LHCN-M2 (cell line): Measurements from ENCODE around the gene ATP6V1E1. TPM values are rescaled to one million over a fixed set of nuclear protein-coding genes. Genes with fewer than 3 reads are reported as not detected.

Experiments
- DNase-seq: peaks from one replicate; pipeline ENCODE4 v3.0.0-alpha.2; 2012; ENCODE audit warnings: low read depth
- total RNA-seq: library from RNA; depleted of rRNA; stranded (reverse); fragments of >200 nt; gene quantifications from 2 replicates; pipeline ENCODE4 v1.2.3, GENCODE V29; 2014

Gene ATP6V1E1
- total RNA-seq, 1 experiment from 2014 or later: 187 TPM

DNA sequence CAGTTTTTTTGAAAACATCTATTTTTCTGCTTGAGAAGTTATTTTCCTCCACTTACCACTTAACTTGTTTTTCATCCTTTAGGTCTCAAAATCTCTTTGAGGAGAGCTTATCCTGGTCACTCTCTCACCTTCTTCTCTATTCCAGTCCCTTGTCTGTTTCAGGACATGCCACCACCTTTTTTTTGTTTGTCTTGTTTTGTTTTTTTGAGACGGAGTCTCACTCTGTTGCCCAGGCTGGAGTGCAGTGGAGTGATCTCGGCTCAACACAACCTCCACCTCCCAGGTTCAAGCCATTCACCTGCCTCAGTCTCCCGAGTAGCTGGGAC, 5.4 kb upstream of the ATP6V1E1 start:
- no peak for DNase-seq

DNA sequence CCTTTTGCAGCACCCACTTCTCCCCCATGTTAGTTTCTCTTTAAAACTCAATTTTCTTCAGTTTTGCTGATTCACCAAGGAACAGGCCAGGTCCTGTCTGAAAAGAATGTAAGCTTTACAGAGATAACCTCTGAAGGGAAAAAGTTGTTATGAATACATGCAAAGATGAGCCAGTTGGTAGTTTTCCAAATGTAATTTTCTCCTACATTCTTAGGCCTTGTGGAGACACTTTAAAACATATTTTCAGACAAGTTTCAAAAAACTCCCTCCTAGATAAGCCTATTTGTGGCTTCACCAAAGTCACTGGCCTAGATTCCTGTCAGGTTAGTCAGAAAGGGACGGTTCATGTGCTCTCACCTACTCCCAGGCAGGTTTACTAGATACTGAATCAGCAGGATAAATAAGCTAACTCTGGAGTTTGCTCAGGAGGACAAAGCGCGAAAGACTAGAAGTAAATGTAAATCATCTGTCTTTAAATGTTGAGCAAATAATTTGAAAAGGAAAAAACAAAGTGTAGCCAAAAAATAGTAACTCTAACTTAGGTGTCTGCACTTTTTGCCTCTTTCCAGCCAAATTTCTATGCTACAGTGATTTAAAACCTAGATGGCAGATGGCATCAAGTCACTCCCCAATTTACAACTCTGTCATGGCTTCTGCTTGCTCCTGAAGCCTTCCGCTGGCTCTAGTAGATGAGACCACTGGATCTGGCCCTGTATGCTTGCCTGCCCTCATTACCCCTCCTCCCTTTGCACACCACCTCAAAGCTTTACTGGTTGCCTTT, 4.9 kb upstream of the ATP6V1E1 start:
- peak; percentile 37 for DNase-seq

DNA sequence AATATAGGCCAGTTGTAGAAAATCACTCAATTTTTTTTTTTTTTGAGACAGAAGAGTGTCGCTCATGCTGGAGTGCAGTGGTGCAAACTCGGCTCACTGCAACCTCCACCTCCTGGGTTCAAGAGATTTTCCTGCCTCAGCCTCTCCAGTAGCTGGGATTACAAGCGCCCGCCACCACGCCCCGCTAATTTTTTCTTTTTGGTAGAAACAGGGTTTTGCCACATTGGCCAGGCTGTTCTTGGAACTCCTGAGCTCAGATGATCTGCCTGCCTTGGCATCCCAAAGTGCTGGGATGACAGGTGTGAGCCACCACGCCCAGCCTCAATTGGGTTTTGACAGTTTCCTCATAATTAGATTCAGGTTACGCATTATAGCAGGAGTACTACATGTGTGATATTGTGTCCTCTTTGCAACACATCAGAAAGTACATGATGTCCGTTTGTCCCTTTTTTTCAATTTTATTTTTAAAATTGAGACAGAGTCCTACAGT, 2.6 kb upstream of the ATP6V1E1 start:
- no peak for DNase-seq

DNA sequence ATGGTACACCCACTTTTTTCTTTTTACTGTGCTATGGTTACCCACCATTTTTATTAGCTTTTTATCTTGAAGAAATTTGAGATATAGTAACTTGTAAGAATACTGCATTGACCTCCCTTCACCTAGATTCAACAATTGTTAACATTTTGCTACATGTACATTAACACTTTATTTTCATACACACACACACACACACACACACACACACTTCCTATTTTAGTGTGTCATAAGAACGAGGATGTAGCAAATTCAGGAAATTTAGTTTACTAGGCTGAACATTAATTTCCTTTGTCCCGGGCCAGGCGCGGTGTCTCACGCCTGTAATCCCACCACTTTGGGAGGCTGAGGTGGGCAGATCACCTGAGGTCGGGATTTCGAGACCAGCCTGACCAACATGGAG, 1.1 kb upstream of the ATP6V1E1 start:
- DNase-seq: no peak

DNA sequence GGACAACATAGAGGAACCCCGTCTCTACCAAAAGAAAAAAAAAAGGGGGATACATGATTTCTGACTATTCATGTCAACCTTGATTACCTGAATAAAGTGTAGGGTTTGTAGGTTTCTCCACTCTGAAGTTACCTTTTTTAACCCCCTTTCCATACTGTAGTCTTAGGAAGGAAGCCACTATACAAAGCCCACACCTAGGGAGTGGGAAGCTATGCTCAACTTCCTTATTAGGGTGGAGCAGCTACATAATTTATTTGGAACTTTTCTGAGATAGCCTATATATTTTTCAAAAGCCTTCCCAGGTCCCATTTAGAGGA, 582 bp upstream of the ATP6V1E1 start:
- DNase-seq: no peak

DNA sequence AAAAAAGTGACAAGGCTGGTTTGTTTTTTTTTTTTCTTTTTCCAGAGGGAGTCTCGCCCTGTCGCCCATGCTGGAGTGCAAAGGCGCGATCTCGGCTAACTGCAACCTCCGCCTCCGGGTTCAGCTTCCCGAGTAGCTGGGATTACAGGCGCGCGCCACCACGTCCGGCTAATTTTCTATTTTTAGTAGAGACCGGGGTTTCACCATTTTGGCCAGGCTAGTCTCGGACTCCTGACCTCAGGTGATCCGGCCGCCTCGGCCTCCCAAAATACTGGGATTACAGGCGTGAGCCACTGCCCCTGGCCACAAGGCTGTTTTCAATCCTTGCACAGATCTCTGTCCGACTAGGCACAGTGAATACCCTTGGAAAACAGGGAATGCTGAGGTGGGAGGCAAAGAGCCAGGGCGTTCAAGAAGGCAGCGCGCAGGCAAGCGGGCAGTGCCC, 566 bp downstream of the ATP6V1E1 start:
- no peak for DNase-seq

DNA sequence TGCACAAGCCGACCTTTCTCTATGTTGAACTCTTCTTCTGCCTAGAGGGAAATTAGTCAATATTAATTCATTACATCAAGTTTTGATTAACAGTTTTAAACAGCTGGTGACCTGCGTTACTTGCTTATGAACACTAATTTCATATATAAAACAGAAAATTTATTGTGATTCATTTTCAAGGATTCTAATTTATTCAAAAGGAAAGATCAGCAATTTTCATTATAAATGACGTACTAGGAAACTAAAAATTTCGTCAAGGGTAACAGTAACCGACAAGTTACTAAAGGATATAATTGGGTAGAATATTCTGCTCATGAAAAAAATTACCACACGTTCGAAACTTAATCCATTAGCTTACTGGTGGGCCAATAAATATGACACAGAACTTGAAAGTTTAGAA, 15.3 kb downstream of the ATP6V1E1 start:
- DNase-seq: no peak

DNA sequence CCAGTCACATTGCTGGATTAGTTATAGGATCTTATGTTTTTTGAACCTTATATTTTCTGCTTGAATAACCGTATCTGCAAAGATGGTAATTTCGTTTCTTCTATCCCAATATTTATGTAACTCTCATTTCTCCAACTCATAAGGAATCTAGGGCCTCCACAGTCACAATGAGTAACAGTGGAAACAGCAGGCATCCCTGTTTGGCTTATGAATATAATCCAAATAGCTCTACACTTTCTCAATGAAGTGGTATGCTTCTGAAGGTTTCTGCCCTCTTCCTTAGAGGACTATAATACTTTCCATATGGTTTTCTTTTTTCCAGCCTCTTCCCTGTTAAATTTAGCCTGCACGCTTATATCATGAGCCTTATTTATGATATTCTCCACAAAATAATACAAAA, 16.5 kb downstream of the ATP6V1E1 start:
- DNase-seq: no peak

DNA sequence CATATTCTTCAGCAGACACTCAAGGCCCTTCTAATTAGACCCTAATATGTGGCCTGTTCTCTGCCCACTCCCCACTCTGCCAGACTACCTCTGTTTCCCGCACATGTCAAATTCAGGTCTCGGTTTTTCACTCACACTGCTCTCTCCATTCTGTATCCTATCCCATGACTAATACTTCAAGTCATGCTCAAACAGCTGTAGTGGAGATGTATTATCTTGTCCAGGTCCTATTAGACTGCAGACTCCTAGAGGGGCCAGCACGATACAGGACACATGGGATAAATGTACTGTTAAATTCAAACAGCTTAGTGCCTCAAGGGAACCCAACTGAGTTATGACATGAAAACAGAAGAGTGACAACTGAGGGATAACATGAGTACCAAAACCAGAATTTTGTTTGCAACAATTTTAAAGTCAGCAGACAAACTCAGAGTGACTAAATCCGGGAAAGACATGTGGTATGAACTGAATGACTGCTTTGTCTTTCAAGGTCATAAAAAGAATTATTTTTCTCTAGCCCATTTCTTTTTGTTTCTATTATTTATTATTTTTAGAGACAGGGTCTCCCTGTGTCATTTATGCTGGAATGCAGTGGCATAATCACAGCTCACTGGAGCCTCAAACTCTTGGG, 20.5 kb downstream of the ATP6V1E1 start:
- DNase-seq: no peak

DNA sequence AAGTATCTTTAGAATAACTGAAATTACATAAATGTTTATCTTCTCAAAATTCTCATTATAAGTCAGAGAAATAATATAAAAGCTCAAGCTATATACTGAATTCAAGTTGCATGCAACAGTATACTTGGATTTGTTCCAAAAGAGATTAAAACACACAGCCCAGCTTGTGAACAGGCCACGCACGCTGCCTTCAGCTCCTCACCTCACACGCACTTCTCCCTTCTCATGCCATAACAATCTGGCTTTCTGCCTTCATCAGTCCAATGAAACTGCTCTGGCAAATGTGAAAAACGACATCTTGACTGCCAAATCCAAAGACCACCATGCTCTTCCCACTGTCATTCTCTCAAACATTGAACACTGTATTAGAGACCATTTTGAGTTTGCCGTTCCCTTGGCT, 22.1 kb downstream of the ATP6V1E1 start:
- no peak for DNase-seq

DNA sequence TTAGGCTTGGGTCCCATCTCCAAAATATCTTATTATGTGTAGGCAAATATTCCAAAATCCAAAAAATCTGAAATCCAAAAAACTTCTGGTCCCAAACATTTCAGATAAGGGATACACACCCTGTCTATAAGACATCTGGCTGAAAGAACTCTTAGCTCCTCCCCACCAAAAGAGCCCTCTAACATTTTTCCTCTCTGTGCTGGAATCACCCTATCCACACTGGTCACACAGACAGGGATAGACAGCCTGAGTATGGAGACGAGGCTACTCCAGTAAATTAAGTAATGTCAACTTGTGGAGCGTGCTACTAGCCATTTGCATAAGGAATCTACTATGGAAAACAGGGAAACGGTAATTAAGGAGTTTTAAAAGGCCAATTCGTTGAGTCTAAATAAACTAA, 24.9 kb downstream of the ATP6V1E1 start:
- DNase-seq: no peak

DNA sequence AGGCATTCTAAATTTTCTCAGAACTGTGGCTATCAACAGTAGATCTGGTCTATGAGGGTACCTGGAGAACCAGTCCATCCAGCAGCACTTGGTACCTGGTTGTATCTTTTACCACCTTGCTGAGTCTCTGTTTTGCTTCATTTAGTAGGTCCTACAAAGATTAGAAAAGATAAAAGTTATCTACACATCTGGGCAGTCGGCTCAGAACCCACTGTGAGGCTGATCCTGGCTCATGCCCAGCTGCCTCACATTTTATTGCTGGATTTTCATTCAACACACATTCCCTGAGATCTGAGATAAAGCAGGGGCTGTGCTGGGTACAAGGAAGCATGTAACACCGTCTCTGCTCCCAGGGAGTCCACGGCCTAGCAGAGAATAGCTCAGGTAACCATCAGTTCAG, 27.5 kb downstream of the ATP6V1E1 start:
- no peak for DNase-seq

DNA sequence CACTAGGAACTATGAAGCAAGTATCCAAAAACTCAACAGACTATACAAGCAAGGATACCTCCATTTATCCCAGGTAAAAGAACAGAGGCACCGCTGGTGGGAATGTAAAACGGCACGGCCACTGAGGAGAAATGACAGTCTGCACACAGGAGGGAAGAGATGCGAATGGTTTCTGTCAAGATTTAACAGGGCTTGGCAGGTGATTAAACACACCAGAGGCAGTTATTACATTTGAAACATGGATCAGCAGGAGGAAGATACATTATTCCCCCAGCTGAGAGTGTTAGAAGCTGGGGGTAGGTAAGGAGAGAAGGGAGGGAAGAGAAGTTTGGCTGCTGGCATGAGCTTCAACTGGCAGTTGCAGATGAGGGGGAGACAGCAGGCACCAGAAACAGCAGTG, 30.2 kb downstream of the ATP6V1E1 start:
- DNase-seq: no peak

DNA sequence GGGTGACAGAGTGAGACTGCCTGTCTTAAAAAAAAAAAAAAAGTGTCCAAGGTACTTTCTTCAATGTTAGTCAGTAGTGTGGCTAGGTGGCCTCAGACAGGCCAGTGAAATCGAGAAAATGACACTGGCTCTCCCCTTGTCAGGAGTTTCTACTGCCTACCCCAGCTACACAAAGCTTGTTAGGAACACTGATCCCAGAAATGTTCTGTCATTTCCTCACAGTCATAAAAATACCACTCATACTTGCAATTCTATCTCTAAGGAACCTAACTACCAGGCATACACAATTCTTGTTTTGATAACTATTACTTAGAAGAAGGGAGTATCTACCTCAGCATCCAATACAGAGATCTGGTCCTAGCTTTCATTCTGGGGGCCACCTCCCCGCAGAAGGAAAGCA, 31.3 kb downstream of the ATP6V1E1 start:
- no peak for DNase-seq

DNA sequence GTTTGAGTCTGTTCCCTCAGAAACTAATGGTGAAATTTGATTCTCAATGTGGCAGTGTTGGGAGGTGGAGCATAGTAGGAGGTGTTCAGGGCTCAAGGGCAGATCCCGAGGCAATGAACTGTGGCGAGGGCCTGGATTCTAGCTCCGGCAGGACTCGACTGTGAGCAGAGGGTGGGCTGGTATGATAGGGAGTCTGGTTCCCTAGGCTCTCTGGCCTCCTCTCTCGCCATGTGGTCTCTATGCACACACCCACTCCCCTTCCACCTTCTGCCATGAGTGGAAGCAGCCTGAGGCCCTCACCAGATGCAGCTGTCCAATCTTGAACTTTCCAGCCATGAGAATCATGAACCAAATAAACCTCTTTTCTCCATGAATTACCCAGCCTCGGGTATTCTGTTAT, 32.3 kb downstream of the ATP6V1E1 start:
- DNase-seq: no peak

DNA sequence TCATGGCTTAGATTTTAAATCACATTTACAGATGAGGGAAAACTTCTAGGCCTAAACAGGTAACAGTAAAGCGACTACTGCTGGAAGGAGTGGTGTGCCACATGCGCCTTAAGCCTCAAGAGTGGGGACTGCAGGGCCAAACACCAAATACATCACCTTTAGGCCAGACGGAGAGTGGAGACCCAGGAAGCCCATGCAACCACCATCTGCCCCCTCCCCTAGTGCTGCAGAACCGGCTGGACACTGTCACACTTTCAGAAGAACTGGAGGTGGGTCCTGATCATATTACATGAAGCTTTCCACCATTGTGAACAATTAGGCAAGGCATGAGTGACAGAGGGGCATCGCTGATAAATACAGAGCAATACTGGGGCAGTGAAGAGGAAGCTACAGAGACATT, 36.3 kb downstream of the ATP6V1E1 start:
- DNase-seq: no peak

DNA sequence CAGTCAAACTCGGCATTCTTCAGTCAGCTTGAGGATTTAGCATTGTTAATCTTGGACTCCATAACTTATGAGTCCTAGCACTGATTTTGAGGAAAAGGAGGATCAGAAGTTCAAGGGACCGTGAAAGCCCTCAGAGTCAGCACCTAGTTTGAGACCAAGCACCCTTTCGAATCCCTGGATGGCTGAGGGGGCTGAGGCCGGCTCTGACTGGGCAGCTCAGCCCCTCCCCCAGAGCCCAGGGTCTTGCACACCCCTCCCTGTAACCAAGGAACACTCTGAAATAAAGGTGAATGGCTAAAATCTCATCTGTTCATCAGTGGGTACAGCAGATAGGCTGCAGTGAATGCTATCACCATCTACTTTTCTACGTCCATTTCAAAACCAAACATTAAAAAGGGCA, 38.0 kb downstream of the ATP6V1E1 start:
- DNase-seq: no peak

DNA sequence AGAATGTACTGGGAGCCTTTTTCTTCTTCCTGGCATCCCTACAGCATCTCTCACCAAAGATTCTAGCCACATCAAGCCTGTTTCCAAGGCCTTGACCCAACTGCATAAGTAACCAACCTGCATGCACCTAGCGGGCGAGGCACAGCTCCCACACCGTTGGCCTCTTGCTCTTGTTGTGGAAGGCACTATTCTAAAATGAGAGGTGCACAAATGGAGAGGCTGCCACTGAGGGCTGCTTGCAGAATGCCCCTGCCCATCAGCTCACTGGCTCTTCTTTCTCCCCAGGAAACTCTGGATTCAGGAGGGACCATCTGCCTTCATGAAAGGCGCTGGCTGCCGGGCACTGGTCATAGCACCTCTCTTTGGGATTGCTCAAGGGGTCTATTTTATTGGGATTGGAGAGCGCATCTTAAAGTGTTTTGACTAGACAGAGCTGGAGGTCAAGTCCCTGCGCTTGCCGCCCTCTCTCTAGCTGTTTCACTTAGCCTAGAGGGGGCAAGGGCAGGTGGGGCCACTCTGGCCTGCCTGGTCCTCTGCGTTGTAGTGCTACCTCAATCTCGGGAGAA, 38.7 kb downstream of the ATP6V1E1 start:
- no peak for DNase-seq

DNA sequence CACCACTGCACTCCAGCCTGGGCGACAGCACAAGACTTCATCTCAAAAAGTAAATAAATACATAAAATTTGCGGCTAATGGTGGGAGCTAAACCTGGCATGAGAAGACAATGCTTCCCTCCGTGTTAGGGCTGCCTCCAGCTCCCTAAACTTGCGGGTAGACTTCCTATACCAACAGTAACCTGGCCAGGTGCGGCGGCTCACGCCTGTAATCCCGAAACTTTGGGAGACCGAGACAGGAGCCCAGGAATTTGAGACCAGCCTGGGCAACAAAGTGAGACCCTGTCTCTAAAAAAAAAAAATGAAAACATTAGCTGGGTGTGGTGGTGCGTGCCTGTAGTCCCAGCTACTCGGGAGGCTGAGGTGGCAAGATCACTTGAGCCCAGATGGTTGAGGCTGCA, 39.9 kb downstream of the ATP6V1E1 start:
- no peak for DNase-seq

DNA sequence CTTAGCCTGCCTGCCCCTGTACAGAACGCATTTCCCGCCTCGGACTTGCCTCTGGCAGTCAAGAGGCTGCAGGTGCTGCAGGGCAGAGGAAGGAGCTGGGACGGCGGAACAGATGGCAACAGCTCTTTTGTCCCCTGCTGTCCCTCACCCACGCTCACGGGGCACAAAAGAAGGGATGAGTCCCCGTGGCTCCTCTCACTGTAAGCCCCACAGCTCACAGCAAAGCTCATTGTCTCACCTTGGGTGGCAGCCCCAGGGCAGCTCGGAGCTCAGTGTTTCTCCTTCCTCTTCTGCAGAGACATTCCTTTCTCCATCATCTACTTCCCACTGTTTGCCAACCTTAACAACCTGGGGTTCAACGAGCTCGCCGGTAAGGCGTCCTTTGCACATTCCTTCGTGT, 40.9 kb downstream of the ATP6V1E1 start:
- no peak for DNase-seq

DNA sequence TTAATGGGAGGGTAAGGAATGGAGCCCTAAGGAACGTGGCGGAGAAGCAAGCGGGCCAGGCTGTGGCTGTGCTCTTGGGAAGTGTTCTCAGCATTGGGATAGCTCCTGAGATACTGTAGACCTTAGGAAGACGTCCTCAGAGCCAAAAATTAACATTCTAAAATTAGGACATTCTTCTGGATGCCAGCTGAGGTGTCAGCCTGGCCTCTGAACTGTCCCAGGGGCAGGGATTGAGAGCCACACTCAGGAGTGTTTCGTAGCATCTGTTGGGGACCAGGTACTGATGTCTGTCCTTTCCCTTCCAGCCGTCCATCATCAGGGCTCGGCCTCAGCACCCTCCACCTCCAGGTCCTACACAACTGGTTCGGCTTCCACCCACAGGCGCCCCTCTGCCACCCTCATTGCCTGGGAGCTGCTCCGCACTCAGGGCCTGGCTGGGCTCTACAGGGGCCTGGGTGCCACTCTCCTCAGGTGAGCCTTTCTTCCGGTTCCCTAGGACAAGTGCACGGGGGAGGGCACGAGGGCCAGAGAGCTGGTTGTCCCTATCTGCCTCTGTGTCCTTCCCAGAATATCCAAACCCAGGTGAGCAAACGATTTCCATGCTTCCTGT, 41.6 kb downstream of the ATP6V1E1 start:
- no peak for DNase-seq

DNA sequence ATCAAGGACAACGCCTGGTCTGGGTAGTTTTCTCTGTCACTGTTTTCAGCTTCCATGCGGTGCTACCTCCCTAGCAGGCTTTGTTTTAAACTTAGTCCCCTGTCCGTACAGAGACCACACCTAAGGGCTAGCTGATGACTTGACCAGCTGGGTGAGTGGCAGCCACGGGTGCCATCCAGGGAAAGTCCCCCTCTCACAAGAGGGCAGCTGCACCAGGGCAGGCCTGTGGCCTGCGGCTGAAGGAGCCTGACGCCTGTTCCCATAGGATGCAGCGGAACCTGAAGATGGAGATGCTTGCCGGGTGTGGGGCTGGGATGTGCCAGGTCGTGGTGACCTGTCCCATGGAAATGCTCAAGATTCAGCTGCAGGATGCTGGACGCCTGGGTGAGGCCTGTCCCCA, 45.4 kb downstream of the ATP6V1E1 start:
- no peak for DNase-seq

DNA sequence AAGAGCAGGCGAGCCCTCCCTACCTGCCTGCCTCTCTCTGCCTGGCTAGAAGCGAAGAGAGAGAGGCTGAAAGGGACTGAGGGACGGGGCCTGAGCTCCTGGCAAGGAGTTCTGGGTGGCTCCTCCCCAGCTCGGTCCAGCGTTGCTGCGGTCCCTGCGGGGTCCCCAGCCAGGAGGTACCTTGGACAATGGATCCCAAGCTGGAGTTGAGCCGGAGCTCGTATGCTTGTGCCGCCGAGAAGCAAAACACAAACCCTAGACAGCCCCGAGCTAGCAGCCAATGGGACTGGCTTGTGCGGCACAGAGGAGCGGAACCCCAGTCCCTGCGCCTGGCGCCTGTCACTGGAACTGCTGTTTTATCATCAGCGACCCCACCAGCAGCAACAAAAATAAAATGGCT, 46.9 kb downstream of the ATP6V1E1 start:
- no peak for DNase-seq
